DND-41 (cell line): ENCODE data around the gene HOXA9.

Experiments used
- CTCF ChIP-seq: IDR thresholded peaks from 2 replicates; pipeline ENCODE4 v1.5.1; 2012; ENCODE audit warnings: borderline replicate concordance, low read length, moderate library complexity, mild to moderate bottlenecking; ENCODE audit not compliant: poor library complexity, severe bottlenecking; ENCODE audit errors: extremely low read depth
- EZH2 ChIP-seq: IDR thresholded peaks from 3 replicates; pipeline ENCODE4 v1.6.1; 2012; ENCODE audit warnings: borderline replicate concordance, low read depth, mild to moderate bottlenecking, moderate library complexity, low read length, inconsistent platforms; ENCODE audit not compliant: severe bottlenecking

DNA sequence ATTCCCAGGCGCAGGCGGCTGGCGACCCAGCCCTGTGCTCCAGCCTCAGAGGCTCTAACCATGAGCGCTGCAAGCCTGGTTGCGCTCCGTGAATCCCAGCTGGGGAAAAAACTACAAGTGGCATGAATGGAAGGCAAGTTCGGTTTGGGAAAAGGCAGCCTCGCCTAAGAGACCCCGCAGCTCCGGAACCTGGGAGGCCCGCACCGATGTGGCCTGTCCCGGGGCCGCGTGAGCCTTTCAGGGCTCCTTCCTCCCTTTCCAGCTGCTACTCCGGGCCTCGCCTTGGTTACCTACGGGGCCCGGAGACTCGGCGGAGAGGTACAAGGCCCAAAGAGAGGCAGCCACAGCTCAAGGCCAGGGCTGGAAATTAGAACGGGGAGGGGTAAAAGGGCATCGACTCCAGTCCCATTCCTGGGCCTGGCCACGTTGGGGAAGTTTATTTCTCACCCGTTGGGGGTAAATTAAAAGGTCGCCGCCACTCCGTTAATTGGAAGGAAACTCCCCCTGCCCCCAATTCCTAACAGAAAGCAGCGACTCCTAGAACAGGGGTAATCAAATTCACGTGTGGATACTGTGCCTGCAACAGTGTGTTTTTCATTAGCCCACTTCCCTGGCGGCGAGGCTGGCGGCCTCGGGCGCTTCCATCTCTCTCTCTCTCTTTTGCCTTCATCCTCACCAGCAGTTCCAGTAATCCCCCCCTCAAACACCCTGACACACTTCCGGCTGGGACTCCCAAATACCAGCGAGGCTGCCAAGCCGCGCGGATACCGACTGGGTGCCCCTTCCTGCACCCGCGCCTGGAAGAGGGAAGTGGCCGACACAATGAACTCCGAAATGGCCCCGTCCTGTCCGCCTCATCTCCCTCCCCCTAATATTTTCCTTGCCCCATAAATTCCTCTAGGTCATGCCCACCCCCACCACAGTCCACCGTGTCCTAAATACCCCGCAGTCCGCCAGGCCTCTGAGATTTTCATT is 1.5 kb upstream of the HOXA9 start:
- no peak for TF ChIP-seq CTCF
- no peak for TF ChIP-seq EZH2
